Cardiac fibroblast (primary cell): Measurements from ENCODE around the gene CHRNA4.

Experiments used
- DNase-seq, 2 donors: peaks; one replicate each; pipeline versions ENCODE4 v3.0.0 to v3.0.0-alpha.2; 2010; ENCODE audit warnings: low read depth in 2 of 2
- H3K4me3 ChIP-seq, 2 donors: replicated peaks in 1 of 2; 1 replicate in 1 of 2; 2 replicates in 1 of 2; pipeline ENCODE4 v1.5.1; 2011; ENCODE audit warnings: low read depth in 2 of 2, low read length in 2 of 2, mild to moderate bottlenecking in 2 of 2, moderate library complexity in 1 of 2
- TF ChIP-seq, protein P1 (sequence below): IDR thresholded peaks from one replicate; pipeline ENCODE4 v1.5.1; 2011; ENCODE audit warnings: low read depth, mild to moderate bottlenecking, low read length, inconsistent platforms

Gene CHRNA4

DNA sequence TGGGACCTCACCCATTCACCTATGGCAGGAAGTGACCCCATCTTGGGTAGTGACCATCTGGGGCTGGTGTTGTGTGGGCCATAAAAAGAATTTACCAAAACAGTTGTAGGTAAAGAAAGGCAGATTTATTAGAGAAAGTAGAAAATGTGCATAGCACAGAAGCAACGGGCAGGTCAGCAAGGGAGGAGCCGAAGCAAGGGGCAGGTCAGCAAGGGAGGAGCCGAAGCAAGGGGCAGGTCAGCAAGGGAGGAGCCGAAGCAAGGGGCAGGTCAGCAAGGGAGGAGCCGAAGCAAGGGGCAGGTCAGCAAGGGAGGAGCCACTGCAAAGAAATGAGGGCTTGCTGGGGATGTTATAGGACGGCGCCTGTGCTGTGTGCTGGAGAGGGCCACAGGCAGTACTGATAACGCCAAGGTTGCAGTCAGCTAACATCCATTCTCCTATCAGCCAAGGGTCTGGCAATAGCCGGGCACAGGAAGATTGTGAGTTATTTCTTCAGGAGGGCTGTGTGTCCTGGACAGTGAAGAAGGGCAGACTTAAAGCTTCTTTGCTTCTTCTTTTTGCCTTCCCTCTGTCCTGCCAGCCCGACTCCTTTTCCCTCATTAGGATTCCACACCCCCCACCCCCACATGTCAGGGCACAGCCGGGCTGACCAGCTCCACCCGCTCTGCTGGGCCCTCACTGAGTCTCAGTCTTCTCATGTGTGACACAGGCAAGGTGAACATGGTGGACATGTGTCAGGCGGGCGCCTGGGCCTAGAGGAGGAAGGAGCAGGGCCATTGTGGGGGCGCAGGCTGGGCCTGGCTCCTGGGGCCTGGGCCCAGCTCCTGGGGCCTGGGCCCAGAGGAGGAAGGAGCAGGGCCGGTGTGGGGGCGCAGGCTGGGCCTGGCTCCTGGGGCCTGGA is 31.6 kb upstream of the CHRNA4 start:
- TF ChIP-seq, protein P1, sequence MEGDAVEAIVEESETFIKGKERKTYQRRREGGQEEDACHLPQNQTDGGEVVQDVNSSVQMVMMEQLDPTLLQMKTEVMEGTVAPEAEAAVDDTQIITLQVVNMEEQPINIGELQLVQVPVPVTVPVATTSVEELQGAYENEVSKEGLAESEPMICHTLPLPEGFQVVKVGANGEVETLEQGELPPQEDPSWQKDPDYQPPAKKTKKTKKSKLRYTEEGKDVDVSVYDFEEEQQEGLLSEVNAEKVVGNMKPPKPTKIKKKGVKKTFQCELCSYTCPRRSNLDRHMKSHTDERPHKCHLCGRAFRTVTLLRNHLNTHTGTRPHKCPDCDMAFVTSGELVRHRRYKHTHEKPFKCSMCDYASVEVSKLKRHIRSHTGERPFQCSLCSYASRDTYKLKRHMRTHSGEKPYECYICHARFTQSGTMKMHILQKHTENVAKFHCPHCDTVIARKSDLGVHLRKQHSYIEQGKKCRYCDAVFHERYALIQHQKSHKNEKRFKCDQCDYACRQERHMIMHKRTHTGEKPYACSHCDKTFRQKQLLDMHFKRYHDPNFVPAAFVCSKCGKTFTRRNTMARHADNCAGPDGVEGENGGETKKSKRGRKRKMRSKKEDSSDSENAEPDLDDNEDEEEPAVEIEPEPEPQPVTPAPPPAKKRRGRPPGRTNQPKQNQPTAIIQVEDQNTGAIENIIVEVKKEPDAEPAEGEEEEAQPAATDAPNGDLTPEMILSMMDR = no peak
- DNase-seq = no peak
- H3K4me3 ChIP-seq = no peak overlapping the region

DNA sequence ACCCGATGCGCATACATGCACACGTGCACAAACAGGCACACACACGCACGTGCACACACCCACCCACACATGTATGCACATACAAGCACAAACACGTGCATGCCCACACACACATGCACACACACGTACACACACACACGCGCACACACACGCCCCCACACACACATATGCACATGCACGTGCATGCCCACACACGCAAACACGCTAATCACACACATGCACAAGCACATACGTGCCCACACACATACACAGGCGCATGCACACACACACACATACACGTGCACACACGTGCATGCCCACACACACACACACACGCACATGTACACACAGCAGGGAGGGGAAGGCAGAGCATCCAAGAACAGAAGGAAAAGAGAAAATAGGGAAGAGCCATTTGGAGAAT is 26.8 kb upstream of the CHRNA4 start:
- no peak for DNase-seq
- TF ChIP-seq, protein P1 = no peak
- no peak overlapping the region for H3K4me3 ChIP-seq

DNA sequence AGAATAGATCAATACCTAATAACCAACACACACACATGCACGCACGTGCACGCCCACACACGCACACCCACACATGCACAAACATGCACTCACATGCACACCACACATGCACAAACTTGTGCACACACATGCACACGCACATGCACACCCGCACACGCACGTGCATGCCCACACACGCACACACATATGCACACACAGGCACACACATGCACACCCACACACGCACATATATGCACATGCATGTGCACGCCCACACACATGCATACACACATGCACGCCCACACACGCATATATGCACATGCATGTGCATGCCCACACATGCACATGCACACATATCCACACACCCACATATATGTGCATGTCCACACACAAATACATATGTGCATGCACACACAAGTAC is 26.2 kb upstream of the CHRNA4 start:
- no peak overlapping the region for H3K4me3 ChIP-seq
- TF ChIP-seq, protein P1 = no peak
- DNase-seq = no peak

DNA sequence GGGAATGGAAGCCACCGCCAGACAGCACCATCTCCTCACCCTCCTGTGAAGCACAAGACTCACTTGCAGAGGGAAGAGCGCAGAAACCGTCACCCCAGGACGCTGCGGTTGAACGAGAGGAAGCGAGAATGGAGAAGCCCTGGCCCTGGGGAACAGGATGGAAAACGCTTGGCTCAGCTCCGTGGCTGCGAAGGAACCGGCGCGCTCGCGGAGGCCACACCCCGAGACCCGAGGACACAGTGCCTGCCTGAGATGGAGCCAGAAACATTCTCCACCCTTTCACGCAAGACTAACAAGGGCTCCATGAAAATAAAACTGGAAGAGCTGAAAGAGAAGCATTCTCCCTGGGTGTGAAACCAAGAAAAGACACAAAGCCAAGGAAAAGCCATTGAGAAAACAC is 25.3 kb upstream of the CHRNA4 start:
- TF ChIP-seq, protein P1 = no peak
- no peak for DNase-seq
- H3K4me3 ChIP-seq = no peak overlapping the region

DNA sequence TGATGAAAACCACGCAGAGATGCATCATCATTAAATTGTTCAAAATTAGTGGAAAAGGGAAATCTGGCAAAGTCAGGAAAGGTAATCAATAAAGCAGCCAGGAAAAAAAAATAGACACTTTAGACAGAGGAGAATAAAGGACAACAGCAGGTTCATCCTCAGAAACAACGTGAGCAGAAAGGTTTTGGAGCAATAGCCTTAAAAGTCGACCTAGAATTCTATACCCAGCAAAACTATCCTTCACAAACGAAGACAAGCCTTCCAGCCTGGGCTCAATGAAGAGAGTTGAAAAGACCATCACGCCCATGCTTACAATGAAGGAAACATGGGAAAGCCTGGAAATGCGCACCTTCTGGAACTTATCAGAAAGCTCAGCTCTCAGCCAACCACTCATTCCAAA is 24.7 kb upstream of the CHRNA4 start:
- DNase-seq = no peak
- TF ChIP-seq, protein P1 = no peak
- no peak overlapping the region for H3K4me3 ChIP-seq

DNA sequence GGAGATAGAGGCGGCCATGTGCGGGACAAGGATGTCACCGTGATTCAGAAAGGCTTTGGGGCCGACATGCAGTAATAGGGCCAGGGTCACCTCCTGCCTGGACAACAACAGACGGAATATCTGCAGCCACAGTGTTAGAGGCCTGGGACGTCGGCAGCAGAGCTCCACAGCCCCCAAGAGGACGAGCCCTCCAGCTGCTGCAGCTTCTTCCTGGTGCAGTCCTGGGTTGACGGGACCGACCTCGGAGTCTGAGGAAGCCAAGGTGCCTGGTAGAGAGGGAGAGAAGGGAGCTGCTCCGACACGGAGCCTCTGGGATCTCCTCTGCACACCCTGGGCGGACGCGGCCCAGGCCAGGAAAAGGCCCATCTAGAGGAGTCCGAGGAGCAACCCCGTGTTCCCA is 23.2 kb upstream of the CHRNA4 start:
- H3K4me3 ChIP-seq = no peak overlapping the region
- TF ChIP-seq, protein P1 = no peak
- DNase-seq = no peak
